NB4 (cell line): ENCODE data around the gene ASIC1.

ENCODE experiments used
- DNase-seq: peaks from one replicate; pipeline ENCODE4 v3.0.0; 2010; ENCODE audit warnings: low read depth
- H3K4me3 ChIP-seq: one replicate; pipeline ENCODE4 v1.5.1; 2011; ENCODE audit warnings: mild to moderate bottlenecking, low read depth, low read length, moderate library complexity
- MYC ChIP-seq: IDR thresholded peaks from 2 replicates; pipeline ENCODE4 v1.6.1; 2011; ENCODE audit warnings: low read depth, low read length
- POLR2A ChIP-seq: IDR thresholded peaks from 2 replicates; pipeline ENCODE4 v1.6.1; 2011; ENCODE audit warnings: mild to moderate bottlenecking; ENCODE audit not compliant: insufficient read length; ENCODE audit errors: extremely low read depth
- TF ChIP-seq, protein P1 (sequence below): IDR thresholded peaks from 2 replicates; pipeline ENCODE4 v1.6.1; 2011; ENCODE audit warnings: low read depth, low read length
- TF ChIP-seq, protein P2 (sequence below): IDR thresholded peaks from one replicate; pipeline ENCODE4 v1.5.1; 2012; ENCODE audit warnings: low read depth, low read length

ASIC1 gene

DNA sequence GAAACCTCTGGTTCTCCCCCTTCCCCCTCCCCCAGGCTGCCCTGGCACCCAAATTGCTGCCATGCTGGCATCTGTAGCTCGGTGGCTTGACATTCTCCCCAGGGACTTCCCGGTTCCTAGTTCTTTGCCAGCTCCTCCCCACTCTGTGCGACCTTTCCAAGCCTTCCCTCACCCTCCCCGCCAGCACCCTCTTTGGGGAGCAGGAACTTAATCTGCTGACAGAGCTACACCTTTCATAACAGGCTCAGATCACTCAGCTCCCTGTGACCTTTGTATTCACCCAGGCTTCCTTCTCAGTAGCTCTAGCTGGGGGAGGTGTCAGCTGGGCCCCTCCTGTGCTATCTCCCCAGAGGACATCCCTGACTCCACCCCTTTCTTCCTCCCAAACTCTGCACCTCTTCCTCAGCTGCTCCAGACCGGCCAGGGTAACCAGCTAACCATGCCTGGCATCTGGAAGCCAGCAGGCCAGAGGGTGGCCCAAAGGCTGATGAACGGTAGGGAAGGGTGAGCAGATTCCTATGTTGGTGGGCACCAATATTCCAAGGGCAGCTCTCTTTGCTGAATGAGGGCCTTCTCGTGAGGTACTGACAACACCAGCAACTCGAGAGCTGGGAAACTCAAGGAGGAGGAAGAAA lies 52.8 kb downstream of the ASIC1 start:
- DNase-seq, result peak; percentile 72
- no peak overlapping the region for H3K4me3 ChIP-seq
- TF ChIP-seq MYC, result no peak
- TF ChIP-seq, protein P1, sequence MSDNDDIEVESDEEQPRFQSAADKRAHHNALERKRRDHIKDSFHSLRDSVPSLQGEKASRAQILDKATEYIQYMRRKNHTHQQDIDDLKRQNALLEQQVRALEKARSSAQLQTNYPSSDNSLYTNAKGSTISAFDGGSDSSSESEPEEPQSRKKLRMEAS, result no peak
- TF ChIP-seq, protein P2, sequence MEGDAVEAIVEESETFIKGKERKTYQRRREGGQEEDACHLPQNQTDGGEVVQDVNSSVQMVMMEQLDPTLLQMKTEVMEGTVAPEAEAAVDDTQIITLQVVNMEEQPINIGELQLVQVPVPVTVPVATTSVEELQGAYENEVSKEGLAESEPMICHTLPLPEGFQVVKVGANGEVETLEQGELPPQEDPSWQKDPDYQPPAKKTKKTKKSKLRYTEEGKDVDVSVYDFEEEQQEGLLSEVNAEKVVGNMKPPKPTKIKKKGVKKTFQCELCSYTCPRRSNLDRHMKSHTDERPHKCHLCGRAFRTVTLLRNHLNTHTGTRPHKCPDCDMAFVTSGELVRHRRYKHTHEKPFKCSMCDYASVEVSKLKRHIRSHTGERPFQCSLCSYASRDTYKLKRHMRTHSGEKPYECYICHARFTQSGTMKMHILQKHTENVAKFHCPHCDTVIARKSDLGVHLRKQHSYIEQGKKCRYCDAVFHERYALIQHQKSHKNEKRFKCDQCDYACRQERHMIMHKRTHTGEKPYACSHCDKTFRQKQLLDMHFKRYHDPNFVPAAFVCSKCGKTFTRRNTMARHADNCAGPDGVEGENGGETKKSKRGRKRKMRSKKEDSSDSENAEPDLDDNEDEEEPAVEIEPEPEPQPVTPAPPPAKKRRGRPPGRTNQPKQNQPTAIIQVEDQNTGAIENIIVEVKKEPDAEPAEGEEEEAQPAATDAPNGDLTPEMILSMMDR, result no peak
- TF ChIP-seq POLR2A, result no peak

DNA sequence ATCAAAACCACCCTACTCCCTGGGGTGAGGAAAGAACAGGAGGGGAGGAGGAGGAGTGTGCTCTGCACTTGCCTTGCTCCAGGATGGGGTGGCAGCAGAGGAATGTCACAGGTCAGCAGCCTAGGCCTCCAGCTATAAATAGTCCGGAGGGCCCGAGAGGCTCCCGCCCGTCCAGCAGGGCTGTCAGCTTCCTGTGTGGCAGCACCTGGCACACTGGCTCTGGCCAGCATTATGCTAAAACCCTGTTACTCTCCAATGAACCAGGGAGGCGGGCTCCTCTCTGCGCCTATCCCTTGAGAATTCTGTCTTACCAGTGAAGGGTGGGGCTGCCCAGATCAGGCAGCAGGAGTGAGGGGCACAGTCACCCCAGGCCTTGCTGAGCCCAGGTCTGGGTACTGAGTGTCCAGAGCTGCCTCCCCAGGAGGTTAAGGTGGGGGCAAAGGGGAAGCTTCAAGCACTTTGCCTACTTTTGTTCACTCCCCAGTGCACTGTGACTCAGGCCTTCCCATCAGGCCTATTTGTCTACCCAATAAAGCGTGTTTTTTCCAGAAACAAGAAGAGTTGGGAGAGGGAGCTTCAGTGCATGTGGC lies 53.5 kb downstream of the ASIC1 start:
- peak; percentile 57 for DNase-seq
- H3K4me3 ChIP-seq, result no peak overlapping the region
- TF ChIP-seq MYC, result no peak
- TF ChIP-seq, protein P2, result no peak
- TF ChIP-seq POLR2A, result no peak
- TF ChIP-seq, protein P1, result no peak

DNA sequence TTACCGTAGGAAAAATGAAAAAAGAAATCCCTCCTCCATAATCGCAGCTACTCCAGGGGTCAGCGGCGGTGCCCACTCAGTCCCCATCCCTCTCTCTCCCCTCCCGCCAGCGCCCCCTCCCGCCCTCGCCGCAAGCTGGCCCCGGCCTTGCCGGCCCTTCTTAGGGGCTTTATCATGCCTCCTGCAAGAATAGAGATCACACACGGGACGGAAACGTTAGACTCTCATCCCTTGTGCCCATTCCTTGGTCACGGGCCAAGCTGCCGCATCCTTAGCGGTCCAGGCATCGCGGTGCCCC lies 53.9 kb downstream of the ASIC1 start:
- H3K4me3 ChIP-seq, result no peak overlapping the region
- DNase-seq, result no peak
- TF ChIP-seq, protein P1, result no peak
- TF ChIP-seq, protein P2, result no peak
- TF ChIP-seq MYC (no peak), POLR2A (no peak)

DNA sequence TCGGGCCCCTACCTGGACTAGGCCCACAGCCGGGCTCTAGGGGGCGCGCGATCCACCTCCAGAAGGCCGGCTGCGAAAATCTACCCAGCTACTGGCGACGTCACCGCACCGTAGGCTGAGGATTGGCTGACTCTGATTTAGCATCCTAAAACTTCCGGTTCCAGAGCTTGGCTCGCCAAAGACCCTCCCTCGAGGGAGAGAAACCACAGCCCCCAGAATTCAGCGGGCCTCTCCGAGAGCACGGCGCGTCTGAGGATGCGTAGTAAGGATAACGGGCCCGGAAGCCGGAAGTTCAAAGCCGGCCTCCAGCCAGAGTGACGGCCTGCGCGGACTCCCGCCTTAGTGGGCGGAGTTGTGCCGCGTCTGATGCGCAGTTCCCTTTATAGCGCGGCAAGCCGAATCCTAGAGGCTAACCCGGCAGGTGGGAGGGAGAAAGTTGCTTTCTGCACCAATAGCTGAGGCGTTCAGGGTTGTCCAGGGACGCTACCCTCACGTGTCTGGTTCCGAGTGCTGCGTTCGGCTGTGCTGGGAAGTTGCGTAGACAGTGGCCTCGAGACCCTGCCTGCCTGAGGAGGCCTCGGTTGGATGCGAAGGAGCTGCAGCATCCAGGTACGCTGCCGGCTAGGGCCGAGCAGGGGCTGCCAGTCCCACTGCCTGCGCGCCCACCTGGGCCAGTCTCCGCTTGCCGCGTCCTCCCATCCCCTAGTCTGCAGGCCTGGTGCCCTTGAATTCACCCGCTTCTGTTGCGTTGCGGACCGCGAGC lies 54.5 kb downstream of the ASIC1 start, which contains the start of gene COX14:
COX14 (plus strand) TSS at position 544 of the 763 bp plus-strand sequence. CDS start 7,808 bp downstream, outside the sequence.
- peak within 1 kb of the TSS; percentile 96 for H3K4me3 ChIP-seq
- peak; percentile 100 for DNase-seq
- TF ChIP-seq, protein P1, result peak; percentile 93
- TF ChIP-seq POLR2A (peak; percentile 92), MYC (peak; percentile 65)
- TF ChIP-seq, protein P2, result peak; percentile 87

DNA sequence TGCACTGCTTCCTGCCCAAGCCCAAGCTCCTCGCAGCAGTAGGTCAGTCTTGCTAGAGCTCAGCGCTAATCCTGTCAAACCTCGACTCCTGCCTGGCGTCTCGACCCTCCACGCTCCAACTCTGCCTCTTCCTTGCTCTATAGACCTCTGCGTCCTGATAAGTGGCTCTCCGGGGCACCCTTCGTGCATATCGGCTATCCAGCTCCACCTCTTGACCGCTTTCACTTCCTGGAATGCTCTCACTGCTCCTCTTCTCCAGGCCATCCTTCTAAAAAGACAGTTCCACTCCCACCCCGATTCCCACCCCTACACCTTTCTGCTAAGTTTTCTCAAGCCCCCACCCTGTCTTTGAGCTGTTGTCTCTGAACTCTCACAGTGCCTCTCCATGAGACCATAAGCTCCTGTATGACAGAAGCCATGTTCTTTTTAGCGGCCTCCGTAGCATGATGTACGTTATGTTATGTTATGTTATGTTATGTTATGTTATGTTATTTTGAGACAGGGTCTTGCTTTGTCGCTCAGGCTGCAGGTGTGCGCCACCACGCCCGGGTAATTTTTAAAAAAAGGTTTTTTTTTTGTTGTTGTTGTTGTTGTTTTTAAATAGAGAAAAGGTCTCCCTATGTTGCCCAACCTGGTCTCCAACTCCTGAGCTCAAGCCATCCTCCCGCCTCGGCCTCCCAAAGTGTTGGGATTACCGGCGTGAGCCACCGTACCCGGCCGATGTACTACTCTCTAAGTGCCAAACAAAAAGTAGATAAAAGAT lies 55.2 kb downstream of the ASIC1 start:
- no peak for DNase-seq
- TF ChIP-seq, protein P2, result no peak
- no peak for TF ChIP-seq POLR2A
- no peak for TF ChIP-seq MYC
- TF ChIP-seq, protein P1, result no peak
- peak overlapping the region; percentile 96 for H3K4me3 ChIP-seq
